Right cardiac atrium (tissue), 5 donors: ENCODE results near the gene ZNF521. TPM values are rescaled to one million over a fixed set of nuclear protein-coding genes. Genes with fewer than 3 reads are reported as not detected.

ENCODE experiments used
- ATAC-seq, 2 donors: fragments of 200-7000 bp; cut with Tn5 transposase; one replicate each; pipeline versions ENCODE4 v1.8.0 to v1.9.1; 2020; ENCODE audit warnings: moderate library complexity in 2 of 2, mild to moderate bottlenecking in 1 of 2
- DNase-seq, 3 donors: peaks; one replicate each; pipeline ENCODE4 v3.0.0-alpha.2; 2020
- H3K27ac ChIP-seq: one replicate; pipeline ENCODE4 v1.5.1; 2013; ENCODE audit warnings: mild to moderate bottlenecking, low read length, control low read depth, moderate library complexity
- H3K27me3 ChIP-seq: one replicate; pipeline ENCODE4 v1.6.1; 2013; ENCODE audit not compliant: control insufficient read depth, insufficient read depth
- H3K4me1 ChIP-seq: one replicate; pipeline ENCODE4 v1.6.1; 2013; ENCODE audit warnings: low read length; ENCODE audit not compliant: control insufficient read depth, insufficient read depth
- H3K4me3 ChIP-seq: one replicate; pipeline ENCODE4 v1.5.1; 2013; ENCODE audit warnings: low read length, control low read depth
- H3K9me3 ChIP-seq: one replicate; pipeline ENCODE4 v1.6.1; 2013; ENCODE audit warnings: low read length; ENCODE audit not compliant: control insufficient read depth
- WGBS: extraction: QIAGEN DNeasy Blood & Tissue Kit; methylation state at CpG from one replicate; pipeline ENCODE4 v1.1.7; 2013; 5-methylcytosine and 5-hydroxymethylcytosine counted together
- intact Hi-C, 4 donors: fragments of 100-400 bp; cut with DNase I; formaldehyde crosslinking; loops; one replicate each; pipeline versions ENCODE4 v1.11.0 to v1.14.0; 2022 to 2023
- polyA plus RNA-seq: library from polyadenylated mRNA; stranded (reverse); fragments of 200-250 nt; gene quantifications from one replicate; pipeline ENCODE4 v1.2.3, GENCODE V29; 2013
- total RNA-seq, 4 donors: library from RNA; stranded (reverse); fragmentation: NEBNext Ultra II Directional; extraction: Animal tissue kit (Norgen Biotek cat#: 25700); gene quantifications; one replicate each; pipeline ENCODE4 v1.2.1, GENCODE V29; 2021
- donor health status: healthy with polysubstance abuse.
- donor health status: DM: no; HTN: yes; CAD: no.
- donor health status: DM: no; HTN: no; CAD: no.
- donor health status: DM: no; HTN: yes; CAD: no; lungs with severe emphysema.
- donor health status: DM: yes; HTN: yes; CAD: no.

Gene ZNF521
- total and polyA plus RNA-seq, 5 donors = 7.2 to 54.5 (median 38.8) TPM

GRCh38 chr18:25097569-25098056, 254.4 kb downstream of the ZNF521 start:
- DNase-seq (no peak), ATAC-seq (peak; percentile 54 to 89)
- no peaks in the 10 kb centered on the region for H3K9me3 ChIP-seq
- peak overlapping the region; percentile 17 for H3K27ac ChIP-seq
- H3K4me3 ChIP-seq = no peak overlapping the region
- intact Hi-C loops = no loop called here
- H3K27me3 ChIP-seq = no peaks in the 10 kb centered on the region
- 61% methylated on average over 3 of the region's 3 CpGs for WGBS
- no peaks in the 10 kb centered on the region for H3K4me1 ChIP-seq

- H3K4me1 ChIP-seq = no peaks in the 10 kb centered on the region
- no peak for ATAC-seq
- 78% methylated on average over 6 of the region's 6 CpGs for WGBS
- H3K4me3 ChIP-seq = no peak overlapping the region
- intact Hi-C loops = no loop called here
- H3K27me3 ChIP-seq = no peaks in the 10 kb centered on the region
- DNase-seq = no peak
- no peak overlapping the region for H3K27ac ChIP-seq
- no peaks in the 10 kb centered on the region for H3K9me3 ChIP-seq
Observed at GRCh38 chr18:25097057-25097456, 254.9 kb downstream of the ZNF521 start.

- Histone ChIP-seq H3K4me3 (no peak overlapping the region), H3K27me3 (no peaks in the 10 kb centered on the region), H3K9me3 (no peaks in the 10 kb centered on the region), H3K4me1 (no peaks in the 10 kb centered on the region), H3K27ac (no peak overlapping the region)
- WGBS = 77% methylated on average over 3 of the region's 3 CpGs
- intact Hi-C loops = no loop called here
- ATAC-seq (no peak), DNase-seq (no peak)
Observed at GRCh38 chr18:25093141-25093540, 258.8 kb downstream of the ZNF521 start.

GRCh38 chr18:25089470-25089869, 262.5 kb downstream of the ZNF521 start:
- DNase-seq = no peak
- Histone ChIP-seq H3K4me1 (no peaks in the 10 kb centered on the region), H3K27me3 (no peaks in the 10 kb centered on the region), H3K4me3 (no peak overlapping the region), H3K27ac (no peak overlapping the region), H3K9me3 (no peaks in the 10 kb centered on the region)
- no peak for ATAC-seq
- 98% methylated on average over 6 of the region's 6 CpGs for WGBS
- intact Hi-C loops = no loop called here

DNA sequence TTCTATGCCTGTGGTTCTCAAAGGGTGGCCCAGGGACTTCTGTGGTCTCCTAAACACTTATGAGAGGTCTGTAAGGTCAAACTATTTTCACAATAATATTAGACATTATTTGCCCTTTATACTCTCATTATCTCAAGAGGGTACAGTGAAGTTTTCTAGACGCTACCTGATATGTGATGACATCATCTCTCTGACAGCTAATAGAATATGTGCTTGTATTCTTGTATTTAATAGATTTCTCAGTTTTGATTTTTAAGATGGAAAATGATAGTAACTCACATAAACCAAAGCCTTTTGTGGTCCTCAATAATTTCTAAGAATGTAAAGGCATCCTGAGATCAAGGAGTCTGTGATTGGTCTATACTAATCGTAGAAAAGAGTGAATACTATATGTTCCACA, 265.1 kb downstream of the ZNF521 start:
- no peaks in the 10 kb centered on the region for H3K27me3 ChIP-seq
- H3K4me3 ChIP-seq = no peak overlapping the region
- H3K27ac ChIP-seq = no peak overlapping the region
- no peak for ATAC-seq
- intact Hi-C loops = no loop called here
- 86% methylated on average over 2 of the region's 2 CpGs for WGBS
- H3K9me3 ChIP-seq = no peaks in the 10 kb centered on the region
- DNase-seq = no peak
- no peaks in the 10 kb centered on the region for H3K4me1 ChIP-seq

GRCh38 chr18:25081001-25081400, 271.0 kb downstream of the ZNF521 start:
- Histone ChIP-seq H3K4me1 (peaks cover 5% of the 10 kb centered on the region), H3K9me3 (no peaks in the 10 kb centered on the region), H3K27me3 (no peaks in the 10 kb centered on the region), H3K4me3 (no peak overlapping the region), H3K27ac (no peak overlapping the region)
- intact Hi-C loops = no loop called here
- no peak for DNase-seq
- no peak for ATAC-seq
- WGBS = 98% methylated on average over 8 of the region's 8 CpGs

GRCh38 chr18:25080211-25080610, 271.8 kb downstream of the ZNF521 start:
- Histone ChIP-seq H3K9me3 (no peaks in the 10 kb centered on the region), H3K27ac (no peak overlapping the region), H3K4me3 (no peak overlapping the region), H3K4me1 (peaks cover 5% of the 10 kb centered on the region), H3K27me3 (no peaks in the 10 kb centered on the region)
- DNase-seq (no peak), ATAC-seq (no peak)
- 72% methylated on average over 10 of the region's 10 CpGs for WGBS
- intact Hi-C loops = no loop called here

DNA sequence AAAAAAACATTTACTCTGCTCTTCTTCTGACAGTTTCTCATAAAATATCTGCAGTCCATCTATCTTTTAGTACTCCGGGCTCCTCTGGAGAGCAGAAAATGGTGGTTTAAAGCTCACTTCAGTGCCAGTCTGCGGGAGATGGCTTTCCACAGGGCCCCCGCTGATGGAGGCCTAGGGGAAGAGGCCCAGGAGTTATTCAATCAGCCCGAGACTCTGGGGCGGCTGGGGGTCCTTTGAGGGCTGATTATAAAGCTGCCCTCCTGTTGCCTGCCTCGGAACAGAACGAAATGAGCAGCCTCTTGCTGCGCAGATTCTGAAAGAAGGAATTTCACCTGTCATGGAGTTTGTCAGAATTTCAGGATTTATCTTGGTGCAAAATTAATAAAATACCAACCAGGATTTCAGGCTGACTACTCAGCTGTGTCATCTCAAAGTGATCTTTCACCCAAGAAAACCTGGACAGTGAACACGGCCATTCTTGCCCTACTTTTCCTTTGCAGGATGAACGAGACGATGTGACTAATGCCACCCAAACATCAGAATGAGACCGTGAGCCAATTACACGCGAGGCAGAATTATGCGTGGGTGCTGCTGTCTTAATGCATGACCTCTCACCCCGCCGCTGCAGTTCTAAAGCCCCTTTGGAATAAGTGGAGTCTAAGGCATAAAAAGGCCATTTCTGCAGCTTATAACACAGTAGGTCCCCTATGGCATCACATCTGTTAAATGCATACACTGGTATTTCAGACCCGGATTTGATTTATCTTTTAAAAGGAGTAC, 273.8 kb downstream of the ZNF521 start:
- Histone ChIP-seq H3K4me3 (no peak overlapping the region), H3K27ac (no peak overlapping the region), H3K9me3 (no peaks in the 10 kb centered on the region), H3K27me3 (no peaks in the 10 kb centered on the region), H3K4me1 (peaks cover 5% of the 10 kb centered on the region)
- WGBS = 90% methylated on average over 18 of the region's 18 CpGs
- no peak for ATAC-seq
- DNase-seq = no peak
- intact Hi-C loops = no loop called here

- Histone ChIP-seq H3K27me3 (no peaks in the 10 kb centered on the region), H3K4me3 (no peak overlapping the region), H3K27ac (no peak overlapping the region), H3K4me1 (peaks cover 5% of the 10 kb centered on the region), H3K9me3 (no peaks in the 10 kb centered on the region)
- intact Hi-C loops = no loop called here
- no peak for DNase-seq
- WGBS = 67% methylated on average over 19 of the region's 19 CpGs
- ATAC-seq = peak in 1 of 2 donors; percentile 72
Observed at GRCh38 chr18:25077038-25077943, 274.7 kb downstream of the ZNF521 start.

DNA sequence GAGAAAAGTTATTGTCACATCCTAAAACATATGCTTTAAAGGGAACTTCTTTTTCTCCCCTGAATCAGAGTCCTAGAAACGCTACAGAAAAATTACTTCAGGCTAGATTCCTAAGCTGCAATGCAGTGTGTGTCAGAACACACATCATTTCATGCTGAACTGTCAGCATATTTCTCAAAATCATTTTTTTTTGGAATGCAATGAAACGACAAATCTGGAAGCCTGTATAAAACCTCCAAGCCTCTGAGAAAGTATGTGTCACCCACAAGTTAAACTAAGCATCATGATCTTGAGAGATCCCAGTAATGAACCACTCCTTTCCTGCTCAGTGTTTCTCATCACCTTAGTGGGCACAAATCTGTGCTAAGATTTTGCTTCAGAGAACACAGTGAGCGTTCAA, 276.2 kb downstream of the ZNF521 start:
- Histone ChIP-seq H3K27ac (no peak overlapping the region), H3K4me1 (peaks cover 5% of the 10 kb centered on the region), H3K27me3 (no peaks in the 10 kb centered on the region), H3K9me3 (no peaks in the 10 kb centered on the region), H3K4me3 (no peak overlapping the region)
- DNase-seq (no peak), ATAC-seq (no peak)
- intact Hi-C loops = no loop called here
- WGBS = 78% methylated on average over 3 of the region's 3 CpGs

DNA sequence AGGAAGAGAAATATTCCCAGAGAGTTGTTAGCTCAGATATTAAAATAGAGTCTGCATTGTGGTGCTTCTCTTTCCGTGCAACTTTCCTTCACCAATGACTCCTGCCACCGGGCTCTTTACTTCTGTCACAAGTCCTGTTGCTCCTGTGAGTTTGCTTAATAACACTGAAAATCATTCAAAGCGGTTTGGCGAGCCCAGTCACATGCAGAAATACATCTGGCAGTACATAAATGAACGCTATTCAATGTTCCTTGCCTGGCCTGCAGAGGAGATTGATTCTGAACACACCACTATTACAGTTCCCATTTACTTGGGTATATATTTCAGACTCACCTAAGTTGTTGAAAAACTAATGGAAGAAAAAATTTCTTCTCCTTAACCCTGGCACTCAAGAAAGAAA, 276.6 kb downstream of the ZNF521 start:
- Histone ChIP-seq H3K27me3 (no peaks in the 10 kb centered on the region), H3K4me1 (peaks cover 5% of the 10 kb centered on the region), H3K27ac (no peak overlapping the region), H3K4me3 (no peak overlapping the region), H3K9me3 (no peaks in the 10 kb centered on the region)
- intact Hi-C loops = no loop called here
- ATAC-seq = no peak
- 78% methylated on average over 5 of the region's 5 CpGs for WGBS
- no peak for DNase-seq
